ENCODE data around the gene CILP2. TPM values are rescaled to one million over a fixed set of nuclear protein-coding genes. Genes with fewer than 3 reads are reported as not detected.

Gene CILP2
- total and polyA plus RNA-seq, 4 donors, result 0.08 to 0.42 (median 0.09) TPM; not detected in 1

GRCh38 chr19:19595171-19595701, 57.2 kb downstream of the CILP2 start:
- H3K27ac ChIP-seq (ENCODE audit: low read depth in 1 of 2, low read length in 2 of 2), result no peak overlapping the region
- DNase-seq (ENCODE audit: low spot score), result no peak

More at GRCh38 chr19:19595171-19595701, 57.2 kb downstream of the CILP2 start:
- TF ChIP-seq RAD21 (IDR thresholded peaks at IDR 0.05), result no peak
- no peak for TF ChIP-seq ZBTB33 (IDR thresholded peaks at IDR 0.05)
- TF ChIP-seq MAX (IDR thresholded peaks at IDR 0.05), result no peak
- TF ChIP-seq, protein P1, sequence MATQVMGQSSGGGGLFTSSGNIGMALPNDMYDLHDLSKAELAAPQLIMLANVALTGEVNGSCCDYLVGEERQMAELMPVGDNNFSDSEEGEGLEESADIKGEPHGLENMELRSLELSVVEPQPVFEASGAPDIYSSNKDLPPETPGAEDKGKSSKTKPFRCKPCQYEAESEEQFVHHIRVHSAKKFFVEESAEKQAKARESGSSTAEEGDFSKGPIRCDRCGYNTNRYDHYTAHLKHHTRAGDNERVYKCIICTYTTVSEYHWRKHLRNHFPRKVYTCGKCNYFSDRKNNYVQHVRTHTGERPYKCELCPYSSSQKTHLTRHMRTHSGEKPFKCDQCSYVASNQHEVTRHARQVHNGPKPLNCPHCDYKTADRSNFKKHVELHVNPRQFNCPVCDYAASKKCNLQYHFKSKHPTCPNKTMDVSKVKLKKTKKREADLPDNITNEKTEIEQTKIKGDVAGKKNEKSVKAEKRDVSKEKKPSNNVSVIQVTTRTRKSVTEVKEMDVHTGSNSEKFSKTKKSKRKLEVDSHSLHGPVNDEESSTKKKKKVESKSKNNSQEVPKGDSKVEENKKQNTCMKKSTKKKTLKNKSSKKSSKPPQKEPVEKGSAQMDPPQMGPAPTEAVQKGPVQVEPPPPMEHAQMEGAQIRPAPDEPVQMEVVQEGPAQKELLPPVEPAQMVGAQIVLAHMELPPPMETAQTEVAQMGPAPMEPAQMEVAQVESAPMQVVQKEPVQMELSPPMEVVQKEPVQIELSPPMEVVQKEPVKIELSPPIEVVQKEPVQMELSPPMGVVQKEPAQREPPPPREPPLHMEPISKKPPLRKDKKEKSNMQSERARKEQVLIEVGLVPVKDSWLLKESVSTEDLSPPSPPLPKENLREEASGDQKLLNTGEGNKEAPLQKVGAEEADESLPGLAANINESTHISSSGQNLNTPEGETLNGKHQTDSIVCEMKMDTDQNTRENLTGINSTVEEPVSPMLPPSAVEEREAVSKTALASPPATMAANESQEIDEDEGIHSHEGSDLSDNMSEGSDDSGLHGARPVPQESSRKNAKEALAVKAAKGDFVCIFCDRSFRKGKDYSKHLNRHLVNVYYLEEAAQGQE (IDR thresholded peaks at IDR 0.05), result no peak
- TF ChIP-seq FOXA2 (IDR thresholded peaks at IDR 0.05), result no peak
- no peak for TF ChIP-seq YY1 (IDR thresholded peaks at IDR 0.05)
- TF ChIP-seq GABPA (IDR thresholded peaks at IDR 0.05 in 1 of 2, conservative IDR thresholded peaks at IDR 0.05 in 1 of 2), result no peak
- no peak for TF ChIP-seq TAF1 (conservative IDR thresholded peaks at IDR 0.05)
- TF ChIP-seq, protein P2, sequence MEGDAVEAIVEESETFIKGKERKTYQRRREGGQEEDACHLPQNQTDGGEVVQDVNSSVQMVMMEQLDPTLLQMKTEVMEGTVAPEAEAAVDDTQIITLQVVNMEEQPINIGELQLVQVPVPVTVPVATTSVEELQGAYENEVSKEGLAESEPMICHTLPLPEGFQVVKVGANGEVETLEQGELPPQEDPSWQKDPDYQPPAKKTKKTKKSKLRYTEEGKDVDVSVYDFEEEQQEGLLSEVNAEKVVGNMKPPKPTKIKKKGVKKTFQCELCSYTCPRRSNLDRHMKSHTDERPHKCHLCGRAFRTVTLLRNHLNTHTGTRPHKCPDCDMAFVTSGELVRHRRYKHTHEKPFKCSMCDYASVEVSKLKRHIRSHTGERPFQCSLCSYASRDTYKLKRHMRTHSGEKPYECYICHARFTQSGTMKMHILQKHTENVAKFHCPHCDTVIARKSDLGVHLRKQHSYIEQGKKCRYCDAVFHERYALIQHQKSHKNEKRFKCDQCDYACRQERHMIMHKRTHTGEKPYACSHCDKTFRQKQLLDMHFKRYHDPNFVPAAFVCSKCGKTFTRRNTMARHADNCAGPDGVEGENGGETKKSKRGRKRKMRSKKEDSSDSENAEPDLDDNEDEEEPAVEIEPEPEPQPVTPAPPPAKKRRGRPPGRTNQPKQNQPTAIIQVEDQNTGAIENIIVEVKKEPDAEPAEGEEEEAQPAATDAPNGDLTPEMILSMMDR (IDR thresholded peaks at IDR 0.05; ENCODE audit: low read depth, low read length, missing input control), result no peak
- no peak for TF ChIP-seq EGR1 (IDR thresholded peaks at IDR 0.05; ENCODE audit: low read depth in 2 of 2)
- TF ChIP-seq JUND (IDR thresholded peaks at IDR 0.05), result no peak
- no peak for TF ChIP-seq FOXA1 (IDR thresholded peaks at IDR 0.05)
- no peak for TF ChIP-seq NR2F2 (IDR thresholded peaks at IDR 0.05)
- no peak for TF ChIP-seq HNF4G (IDR thresholded peaks at IDR 0.05)
- no peak for TF ChIP-seq HNF4A (conservative IDR thresholded peaks at IDR 0.05)
- TF ChIP-seq, protein P3, sequence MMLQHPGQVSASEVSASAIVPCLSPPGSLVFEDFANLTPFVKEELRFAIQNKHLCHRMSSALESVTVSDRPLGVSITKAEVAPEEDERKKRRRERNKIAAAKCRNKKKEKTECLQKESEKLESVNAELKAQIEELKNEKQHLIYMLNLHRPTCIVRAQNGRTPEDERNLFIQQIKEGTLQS (IDR thresholded peaks at IDR 0.05), result no peak
- no peak overlapping the region for H3K9ac ChIP-seq (ENCODE audit: low read depth in 1 of 2, low read length in 2 of 2)
- 55% methylated on average over 8 of the region's 8 CpGs for WGBS
- no peaks in the 10 kb centered on the region for H3K27me3 ChIP-seq (ENCODE audit: control insufficient read depth in 4 of 4, insufficient read depth in 4 of 4, low read length in 3 of 4)
- no peak overlapping the region for H3K4me3 ChIP-seq (ENCODE audit: low read depth in 1 of 3, low read length in 3 of 3)
- H3K4me1 ChIP-seq (ENCODE audit: control insufficient read depth in 4 of 4, insufficient read depth in 4 of 4, low read length in 3 of 4), result no peaks in the 10 kb centered on the region
- no peaks in the 10 kb centered on the region for H3K36me3 ChIP-seq (ENCODE audit: control insufficient read depth in 4 of 4, insufficient read depth in 3 of 4, low read depth in 1 of 4, low read length in 3 of 4)
- H3K9me3 ChIP-seq (ENCODE audit: control insufficient read depth in 4 of 4, low read length in 3 of 4), result no peaks in the 10 kb centered on the region

Other genes with a start within 250 kb of the CILP2 start
- gene SUGP1, start 217.8 kb upstream of the CILP2 start, total RNA-seq, result 10 to 100 TPM; 11.2 to 17.2 TPM
- 10 to 100 TPM; 12.4 to 18.9 TPM for gene SUGP1, start 217.8 kb upstream of the CILP2 start, polyA plus RNA-seq
- gene MAU2, start 217.4 kb upstream of the CILP2 start, total RNA-seq, result 10 to 100 TPM; 23.0 to 31.0 TPM
- gene MAU2, start 217.4 kb upstream of the CILP2 start, polyA plus RNA-seq, result 10 to 100 TPM in 1 of 2 donors, 1 to 10 TPM in 1; 7.5 to 12.7 TPM
- 10 to 100 TPM; 20.2 to 23.7 TPM for gene GATAD2A, start 132.6 kb upstream of the CILP2 start, total RNA-seq
- 10 to 100 TPM in 1 of 2 donors, 1 to 10 TPM in 1; 7.1 to 16.1 TPM for gene GATAD2A, start 132.6 kb upstream of the CILP2 start, polyA plus RNA-seq
- 1 to 10 TPM; 1.2 to 2.3 TPM for gene TSSK6, start 22.7 kb upstream of the CILP2 start, total RNA-seq
- gene TSSK6, start 22.7 kb upstream of the CILP2 start, polyA plus RNA-seq, result under 1 TPM; 0.21 to 0.95 TPM
- gene NDUFA13, start 22.0 kb upstream of the CILP2 start, total RNA-seq, result 10 to 100 TPM; 45.3 to 80.6 TPM
- gene NDUFA13, start 22.0 kb upstream of the CILP2 start, polyA plus RNA-seq, result 100 to 1,000 TPM; 180 to 239 TPM
- under 1 TPM; 0.19 to 0.75 TPM for gene YJEFN3, start 9.4 kb upstream of the CILP2 start, total RNA-seq
- gene YJEFN3, start 9.4 kb upstream of the CILP2 start, polyA plus RNA-seq, result under 1 TPM; 0.51 to 0.88 TPM
- gene PBX4, start 80.4 kb downstream of the CILP2 start, total RNA-seq, result under 1 TPM; 0.19 to 0.59 TPM
- under 1 TPM in 1 of 2 donors, not detected in 1; 0.21 TPM for gene PBX4, start 80.4 kb downstream of the CILP2 start, polyA plus RNA-seq
- gene LPAR2, start 90.0 kb downstream of the CILP2 start, total RNA-seq, result 1 to 10 TPM; 1.0 to 3.4 TPM
- gene LPAR2, start 90.0 kb downstream of the CILP2 start, polyA plus RNA-seq, result 1 to 10 TPM; 1.0 to 1.3 TPM
- gene GMIP, start 105.4 kb downstream of the CILP2 start, total RNA-seq, result 1 to 10 TPM; 5.3 to 6.5 TPM
- 1 to 10 TPM in 1 of 2 donors, under 1 TPM in 1; 0.89 to 3.4 TPM for gene GMIP, start 105.4 kb downstream of the CILP2 start, polyA plus RNA-seq
- gene ATP13A1, start 125.4 kb downstream of the CILP2 start, total RNA-seq, result 10 to 100 TPM; 18.8 to 36.5 TPM
- 10 to 100 TPM; 15.1 to 22.1 TPM for gene ATP13A1, start 125.4 kb downstream of the CILP2 start, polyA plus RNA-seq
- gene ZNF101, start 130.6 kb downstream of the CILP2 start, total RNA-seq, result 1 to 10 TPM; 4.6 to 6.9 TPM
- gene ZNF101, start 130.6 kb downstream of the CILP2 start, polyA plus RNA-seq, result 1 to 10 TPM; 1.5 to 2.4 TPM
- 1 to 10 TPM; 1.4 to 2.6 TPM for gene ZNF14, start 194.8 kb downstream of the CILP2 start, total RNA-seq
- gene ZNF14, start 194.8 kb downstream of the CILP2 start, polyA plus RNA-seq, result under 1 TPM; 0.28 to 0.37 TPM

Measured in liver (tissue), 9 donors.